NCI-H187 treated with DMSO at 0.1 percent for 48 hours (cell line): ENCODE results near the gene EEF2K.
A peak's percentile ranks its signal among the peaks of the same experiment; 100 is the strongest.
"Not testable (repeated sequence)": the region's sequence is repeated elsewhere in the genome, so short reads cannot be mapped to it uniquely, and the experiment has no call there.

Experiments used
- DNase-seq: peaks from one replicate; lab custom pipeline; 2025; lab: John Stamatoyannopoulos, UW

EEF2K gene

GRCh38 chr16:22190081-22190775 lies 15.8 kb upstream of the EEF2K start:
- peak; percentile 93 for DNase-seq

- peak; percentile 94 for DNase-seq
Measured at GRCh38 chr16:22190776-22191531, 15.1 kb upstream of the EEF2K start.

GRCh38 chr16:22191532-22192260 lies 14.4 kb upstream of the EEF2K start:
- no peak for DNase-seq

GRCh38 chr16:22192261-22193062 lies 13.6 kb upstream of the EEF2K start:
- no peak for DNase-seq

- DNase-seq = no peak
Measured at GRCh38 chr16:22193063-22193411, 13.0 kb upstream of the EEF2K start.

GRCh38 chr16:22194707-22195444 lies 11.2 kb upstream of the EEF2K start:
- no peak for DNase-seq

- DNase-seq = no peak
Measured at GRCh38 chr16:22195445-22195694, 10.7 kb upstream of the EEF2K start.

GRCh38 chr16:22195695-22196558 lies 10.2 kb upstream of the EEF2K start:
- DNase-seq = no peak

- DNase-seq = not testable (repeated sequence)
Measured at GRCh38 chr16:22196559-22197168, 9.4 kb upstream of the EEF2K start.

GRCh38 chr16:22198547-22199293 lies 7.4 kb upstream of the EEF2K start:
- no peak for DNase-seq

GRCh38 chr16:22202261-22202637 lies 3.8 kb upstream of the EEF2K start:
- no peak for DNase-seq

GRCh38 chr16:22203091-22203490 lies 3.0 kb upstream of the EEF2K start:
- no peak for DNase-seq

- no peak for DNase-seq
Measured at GRCh38 chr16:22204091-22204655, 1.9 kb upstream of the EEF2K start.

GRCh38 chr16:22205577-22206012 lies 483 bp upstream of the EEF2K start:
- no peak for DNase-seq

GRCh38 chr16:22206842-22207714 lies 1.0 kb downstream of the EEF2K start:
- no peak for DNase-seq

GRCh38 chr16:22207715-22208360 lies 1.8 kb downstream of the EEF2K start:
- DNase-seq = no peak

- no peak for DNase-seq
Measured at GRCh38 chr16:22210285-22210684, 4.2 kb downstream of the EEF2K start.

- DNase-seq = no peak
Measured at GRCh38 chr16:22210854-22211253, 4.8 kb downstream of the EEF2K start.
